Measurements from ENCODE around the gene FPR3. TPM values are rescaled to one million over a fixed set of nuclear protein-coding genes. Genes with fewer than 3 reads are reported as not detected.

Gene FPR3
- total and polyA plus RNA-seq, 4 experiments from 2014 or later: 3.2 TPM; not detected in 2

GRCh38 chr19:51837145-51837544, 42.2 kb downstream of the FPR3 start:
- Mint-ChIP-seq H3K27ac (no peak overlapping the region), H3K4me1 (no peaks in the 10 kb centered on the region), H3K4me3 (no peak overlapping the region), H3K27me3 (no peaks in the 10 kb centered on the region), H3K9me3 (peaks cover 4 to 68% (median 50%) of the 10 kb centered on the region in 8 donors), H3K36me3 (peaks cover 4 to 9% of the 10 kb centered on the region in 2 donors)
- Histone ChIP-seq H3K27me3 (ENCODE audit: insufficient read depth, low read length) (no peaks in the 10 kb centered on the region), H3K4me3 (ENCODE audit: low read length in 2 of 2) (no peak overlapping the region), H3K4me1 (ENCODE audit: insufficient read depth, low read length) (no peaks in the 10 kb centered on the region), H3K36me3 (ENCODE audit: insufficient read depth, low read length) (no peaks in the 10 kb centered on the region), H3K9me3 (ENCODE audit: control insufficient read depth in 1 of 2, low read length in 2 of 2) (no peaks in the 10 kb centered on the region), H3K27ac (ENCODE audit: low read depth, low read length) (no peak overlapping the region)
- intact Hi-C loops (cut with micrococcal nuclease): no loop called here
- DNase-seq: no peak
- ChIA-PET POLR2A (ENCODE audit: partially characterized antibody) (no interaction called here), CTCF (ENCODE audit: partially characterized antibody) (interaction anchor here (0.8 kb wide), 1 partner anchor 92 kb away, joined by 3 read pairs; no protein-coding TSS in a partner anchor)

- H3K4me3 Mint-ChIP-seq: no peak overlapping the region
- no peak overlapping the region for H3K27ac Mint-ChIP-seq
- intact Hi-C loops (cut with micrococcal nuclease): no loop called here
- DNase-seq: no peak
- H3K4me1 Mint-ChIP-seq: no peaks in the 10 kb centered on the region
- ChIA-PET CTCF (ENCODE audit: partially characterized antibody) (no interaction called here), POLR2A (ENCODE audit: partially characterized antibody) (no interaction called here)
- no peaks in the 10 kb centered on the region for H3K36me3 ChIP-seq (ENCODE audit: insufficient read depth, low read length)
- no peaks in the 10 kb centered on the region for H3K27me3 Mint-ChIP-seq
- H3K4me1 ChIP-seq (ENCODE audit: insufficient read depth, low read length): no peaks in the 10 kb centered on the region
- H3K9me3 ChIP-seq (ENCODE audit: control insufficient read depth in 1 of 2, low read length in 2 of 2): peaks cover 8 to 43% of the 10 kb centered on the region in 2 donors
- H3K4me3 ChIP-seq (ENCODE audit: low read length in 2 of 2): no peak overlapping the region
- no peak overlapping the region for H3K27ac ChIP-seq (ENCODE audit: low read depth, low read length)
- no peaks in the 10 kb centered on the region for H3K27me3 ChIP-seq (ENCODE audit: insufficient read depth, low read length)
- H3K36me3 Mint-ChIP-seq: peaks cover 28 to 44% of the 10 kb centered on the region in 2 donors
- H3K9me3 Mint-ChIP-seq: peaks cover 0 to 98% (median 91%) of the 10 kb centered on the region in 8 donors
Observed at GRCh38 chr19:51861870-51862622, 67.1 kb downstream of the FPR3 start.

GRCh38 chr19:51873097-51873496, 78.1 kb downstream of the FPR3 start:
- Histone ChIP-seq H3K27me3 (ENCODE audit: insufficient read depth, low read length) (no peaks in the 10 kb centered on the region), H3K36me3 (ENCODE audit: insufficient read depth, low read length) (peaks cover 26% of the 10 kb centered on the region), H3K9me3 (ENCODE audit: control insufficient read depth in 1 of 2, low read length in 2 of 2) (peaks cover 12 to 73% of the 10 kb centered on the region in 2 donors), H3K27ac (ENCODE audit: low read depth, low read length) (no peak overlapping the region), H3K4me1 (ENCODE audit: insufficient read depth, low read length) (no peaks in the 10 kb centered on the region), H3K4me3 (ENCODE audit: low read length in 2 of 2) (peak overlapping the region in 1 of 2 donors; percentile 1)
- Mint-ChIP-seq H3K27ac (no peak overlapping the region), H3K4me1 (peaks cover 0 to 2% (median 0%) of the 10 kb centered on the region in 4 donors), H3K4me3 (no peak overlapping the region), H3K9me3 (peaks cover 8 to 100% (median 95%) of the 10 kb centered on the region in 8 donors), H3K36me3 (peaks cover 83 to 85% of the 10 kb centered on the region in 2 donors), H3K27me3 (no peaks in the 10 kb centered on the region)
- ChIA-PET POLR2A (ENCODE audit: partially characterized antibody) (no interaction called here), CTCF (ENCODE audit: partially characterized antibody) (no interaction called here)
- no peak for DNase-seq
- intact Hi-C loops (cut with micrococcal nuclease): no loop called here

Other genes with a start within 250 kb of the FPR3 start
- gene ZNF175, start 223.9 kb upstream of the FPR3 start, total RNA-seq: 10 to 100 TPM; 17.1 to 17.4 TPM
- gene ZNF175, start 223.9 kb upstream of the FPR3 start, polyA plus RNA-seq: 1 to 10 TPM in 1 of 2 donors, under 1 TPM in 1; 0.65 to 2.6 TPM
- not detected for gene SIGLEC5, start 164.8 kb upstream of the FPR3 start, total RNA-seq
- not detected for gene SIGLEC5, start 164.8 kb upstream of the FPR3 start, polyA plus RNA-seq
- gene SIGLEC14, start 148.3 kb upstream of the FPR3 start, total RNA-seq: 1 to 10 TPM in 1 of 2 experiments, under 1 TPM in 1; 0.69 to 1.4 TPM
- gene SIGLEC14, start 148.3 kb upstream of the FPR3 start, polyA plus RNA-seq: under 1 TPM in 1 of 2 donors, not detected in 1; 0.11 TPM
- gene SPACA6, start 101.8 kb upstream of the FPR3 start, total RNA-seq: 10 to 100 TPM; 10.2 to 11.0 TPM
- gene SPACA6, start 101.8 kb upstream of the FPR3 start, polyA plus RNA-seq: 1 to 10 TPM; 2.5 to 2.9 TPM
- gene HAS1, start 71.2 kb upstream of the FPR3 start, total RNA-seq: not detected
- not detected for gene HAS1, start 71.2 kb upstream of the FPR3 start, polyA plus RNA-seq
- gene FPR1, start 43.3 kb upstream of the FPR3 start, total RNA-seq: not detected
- gene FPR1, start 43.3 kb upstream of the FPR3 start, polyA plus RNA-seq: under 1 TPM in 1 of 2 donors, not detected in 1; 0.30 TPM
- gene FPR2, start 34.0 kb upstream of the FPR3 start, total RNA-seq: not detected
- gene FPR2, start 34.0 kb upstream of the FPR3 start, polyA plus RNA-seq: not detected
- 10 to 100 TPM; 18.5 to 21.0 TPM for gene ZNF577, start 92.8 kb downstream of the FPR3 start, total RNA-seq
- 1 to 10 TPM; 2.2 to 4.5 TPM for gene ZNF577, start 92.8 kb downstream of the FPR3 start, polyA plus RNA-seq
- 10 to 100 TPM; 28.6 to 30.8 TPM for gene ZNF649, start 109.9 kb downstream of the FPR3 start, total RNA-seq
- gene ZNF649, start 109.9 kb downstream of the FPR3 start, polyA plus RNA-seq: 10 to 100 TPM in 1 of 2 donors, 1 to 10 TPM in 1; 3.6 to 10.2 TPM
- 1 to 10 TPM; 8.0 to 8.9 TPM for gene ZNF613, start 132.3 kb downstream of the FPR3 start, total RNA-seq
- 1 to 10 TPM; 3.9 to 5.8 TPM for gene ZNF613, start 132.3 kb downstream of the FPR3 start, polyA plus RNA-seq
- gene ZNF350, start 191.7 kb downstream of the FPR3 start, total RNA-seq: 10 to 100 TPM; 37.0 to 38.9 TPM
- gene ZNF350, start 191.7 kb downstream of the FPR3 start, polyA plus RNA-seq: 10 to 100 TPM; 22.4 to 24.9 TPM
- gene ZNF615, start 213.1 kb downstream of the FPR3 start, total RNA-seq: 10 to 100 TPM; 21.5 to 22.4 TPM
- 10 to 100 TPM in 1 of 2 donors, 1 to 10 TPM in 1; 6.5 to 10.3 TPM for gene ZNF615, start 213.1 kb downstream of the FPR3 start, polyA plus RNA-seq
- 10 to 100 TPM; 12.3 TPM for gene ZNF614, start 233.2 kb downstream of the FPR3 start, total RNA-seq
- gene ZNF614, start 233.2 kb downstream of the FPR3 start, polyA plus RNA-seq: 1 to 10 TPM; 1.9 to 6.1 TPM

Measured in CD4-positive, alpha-beta memory T cell (primary cell).